ENCODE measurements around the gene BRD3OS.

DNA sequence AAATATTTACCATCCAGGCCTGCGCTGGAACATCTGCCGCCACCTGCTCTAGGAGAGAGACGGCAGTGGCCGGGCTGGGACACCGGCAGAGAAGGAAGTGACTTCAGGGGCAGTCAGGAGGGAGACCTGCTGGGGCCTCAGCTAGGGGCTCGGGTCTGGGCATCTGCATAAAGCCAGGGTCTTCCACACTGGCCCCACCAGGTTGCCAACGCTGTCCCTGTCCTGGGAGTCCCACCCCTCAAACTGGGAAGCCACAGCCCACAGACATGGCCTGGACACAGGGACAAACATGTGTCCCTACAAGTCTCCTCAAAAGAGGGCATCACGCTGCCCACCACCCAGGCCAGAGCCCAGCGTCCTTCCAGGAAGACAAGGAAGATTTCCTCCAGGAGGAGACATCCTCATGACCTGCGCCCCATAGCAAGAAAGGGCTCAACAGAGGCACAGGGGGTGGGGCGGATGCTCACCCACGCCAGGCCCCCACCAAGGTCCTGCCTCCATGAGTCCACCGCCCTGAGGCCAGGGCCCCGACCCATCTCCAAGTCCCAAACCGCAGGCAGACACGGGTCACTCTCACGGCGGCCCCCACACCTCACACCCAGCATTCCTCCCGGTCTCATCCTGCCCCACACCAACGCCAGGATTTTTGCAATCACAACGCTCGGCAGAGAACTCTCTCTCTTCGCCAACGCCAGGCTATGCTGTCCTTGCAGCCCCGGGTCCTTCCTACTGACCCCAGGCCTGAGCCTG is 42.1 kb upstream of the BRD3OS start:
- no peak for TF ChIP-seq EZH2 (IDR thresholded peaks at IDR 0.05; ENCODE audit: insufficient read depth, low read length)
- TF ChIP-seq, protein P1, sequence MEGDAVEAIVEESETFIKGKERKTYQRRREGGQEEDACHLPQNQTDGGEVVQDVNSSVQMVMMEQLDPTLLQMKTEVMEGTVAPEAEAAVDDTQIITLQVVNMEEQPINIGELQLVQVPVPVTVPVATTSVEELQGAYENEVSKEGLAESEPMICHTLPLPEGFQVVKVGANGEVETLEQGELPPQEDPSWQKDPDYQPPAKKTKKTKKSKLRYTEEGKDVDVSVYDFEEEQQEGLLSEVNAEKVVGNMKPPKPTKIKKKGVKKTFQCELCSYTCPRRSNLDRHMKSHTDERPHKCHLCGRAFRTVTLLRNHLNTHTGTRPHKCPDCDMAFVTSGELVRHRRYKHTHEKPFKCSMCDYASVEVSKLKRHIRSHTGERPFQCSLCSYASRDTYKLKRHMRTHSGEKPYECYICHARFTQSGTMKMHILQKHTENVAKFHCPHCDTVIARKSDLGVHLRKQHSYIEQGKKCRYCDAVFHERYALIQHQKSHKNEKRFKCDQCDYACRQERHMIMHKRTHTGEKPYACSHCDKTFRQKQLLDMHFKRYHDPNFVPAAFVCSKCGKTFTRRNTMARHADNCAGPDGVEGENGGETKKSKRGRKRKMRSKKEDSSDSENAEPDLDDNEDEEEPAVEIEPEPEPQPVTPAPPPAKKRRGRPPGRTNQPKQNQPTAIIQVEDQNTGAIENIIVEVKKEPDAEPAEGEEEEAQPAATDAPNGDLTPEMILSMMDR (IDR thresholded peaks at IDR 0.05; ENCODE audit: insufficient read depth, low read depth, low read length): no peak

Measured in astrocyte (in vitro differentiated cells and primary cell).